CD4-positive, CD25-positive, alpha-beta regulatory T cell (primary cell): ENCODE results near the gene ZNF19. TPM values are rescaled to one million over a fixed set of nuclear protein-coding genes. Genes with fewer than 3 reads are reported as not detected.

ENCODE experiments used
- ATAC-seq, 2 donors: fragments of 150-1000 bp; cut with Tn5 transposase; one replicate each; pipeline ENCODE4 v1.10.0; 2021; ENCODE audit warnings: low read depth in 2 of 2, moderate number of reproducible peaks in 2 of 2, moderate library complexity in 1 of 2
- DNase-seq, 3 donors: peaks; one replicate each; pipeline versions ENCODE4 v3.0.0 to v3.0.0-alpha.2; 2012 to 2022; ENCODE audit warnings: mixed read lengths in 1 of 3
- H3K27ac ChIP-seq: one replicate; pipeline ENCODE4 v1.7.0; 2013; ENCODE audit warnings: mild to moderate bottlenecking, low read length; ENCODE audit not compliant: insufficient read depth, poor library complexity, severe bottlenecking
- H3K27me3 ChIP-seq: one replicate; pipeline ENCODE4 v1.7.0; 2013; ENCODE audit warnings: low read length; ENCODE audit not compliant: control insufficient read depth, insufficient read depth
- H3K36me3 ChIP-seq: one replicate; pipeline ENCODE4 v1.7.0; 2013; ENCODE audit warnings: mild to moderate bottlenecking, low read length, moderate library complexity; ENCODE audit not compliant: control insufficient read depth, insufficient read depth
- H3K4me1 ChIP-seq: 2 replicates; pipeline ENCODE4 v1.7.0; 2013; ENCODE audit warnings: mild to moderate bottlenecking, low read length; ENCODE audit not compliant: insufficient read depth, control insufficient read depth, poor library complexity, severe bottlenecking
- H3K4me3 ChIP-seq: one replicate; pipeline ENCODE4 v1.7.0; 2013; ENCODE audit warnings: low read depth, mild to moderate bottlenecking, low read length, moderate library complexity
- H3K9me3 ChIP-seq, 2 experiments: 1 replicate in 1 of 2; 2 replicates in 1 of 2; pipeline ENCODE4 v1.7.0; 2013; ENCODE audit warnings: low read length in 2 of 2, mild to moderate bottlenecking in 1 of 2, moderate library complexity in 1 of 2; ENCODE audit not compliant: control insufficient read depth in 2 of 2
- H3K27ac Mint-ChIP-seq, 3 donors: one replicate each; pipeline ENCODE4 v1.8.0; 2020 to 2022; ENCODE audit warnings: mild to moderate bottlenecking in 3 of 3, mixed read lengths in 3 of 3, moderate library complexity in 2 of 3
- H3K27me3 Mint-ChIP-seq: one replicate; pipeline ENCODE4 v1.8.0; 2022; ENCODE audit warnings: mild to moderate bottlenecking, mixed read lengths
- H3K36me3 Mint-ChIP-seq: one replicate; pipeline ENCODE4 v1.8.0; 2020; ENCODE audit warnings: mixed read lengths
- H3K4me1 Mint-ChIP-seq, 4 donors: one replicate each; pipeline ENCODE4 v1.8.0; 2020 to 2022; ENCODE audit warnings: mixed read lengths in 4 of 4, mild to moderate bottlenecking in 1 of 4
- H3K4me3 Mint-ChIP-seq, 4 donors: one replicate each; pipeline ENCODE4 v1.8.0; 2020 to 2022; ENCODE audit warnings: mild to moderate bottlenecking in 4 of 4, mixed read lengths in 4 of 4, moderate library complexity in 3 of 4
- H3K9me3 Mint-ChIP-seq, 7 donors: one replicate each; pipeline ENCODE4 v1.8.0; 2020 to 2022; ENCODE audit warnings: mixed read lengths in 7 of 7, mild to moderate bottlenecking in 3 of 7, moderate library complexity in 2 of 7
- polyA plus RNA-seq, 4 donors: library from polyadenylated mRNA; unstranded; fragments of 300-500 nt; fragmentation: Illumina TruSeq; gene quantifications; one replicate each; pipeline ENCODE4 v1.2.3, GENCODE V29; 2021
- total RNA-seq: library from RNA; stranded (reverse); gene quantifications from one replicate; pipeline ENCODE4 v1.2.3, GENCODE V29; 2022

ZNF19 gene
- total and polyA plus RNA-seq, 5 donors from 2014 or later, result 1.7 to 5.9 (median 2.8) TPM

- Mint-ChIP-seq H3K4me1 (no peaks in the 10 kb centered on the region), H3K27ac (no peak overlapping the region), H3K9me3 (peaks cover 0 to 17% (median 10%) of the 10 kb centered on the region in 7 donors), H3K36me3 (no peaks in the 10 kb centered on the region), H3K4me3 (no peak overlapping the region), H3K27me3 (peaks cover 13% of the 10 kb centered on the region)
- no peaks in the 10 kb centered on the region for H3K27me3 ChIP-seq
- no peaks in the 10 kb centered on the region for H3K36me3 ChIP-seq
- H3K27ac ChIP-seq, result no peak overlapping the region
- H3K4me3 ChIP-seq, result no peak overlapping the region
- peaks cover 11 to 38% of the 10 kb centered on the region in 2 experiments for H3K9me3 ChIP-seq
- ATAC-seq (no peak), DNase-seq (no peak)
- no peaks in the 10 kb centered on the region for H3K4me1 ChIP-seq
These were observed 47.6 kb downstream of the ZNF19 start for GRCh38 chr16:71441348-71442050.

GRCh38 chr16:71440669-71441347 lies 48.3 kb downstream of the ZNF19 start:
- Histone ChIP-seq H3K36me3 (no peaks in the 10 kb centered on the region), H3K9me3 (peaks cover 10 to 31% of the 10 kb centered on the region in 2 experiments), H3K27ac (no peak overlapping the region), H3K27me3 (no peaks in the 10 kb centered on the region), H3K4me3 (no peak overlapping the region), H3K4me1 (no peaks in the 10 kb centered on the region)
- Mint-ChIP-seq H3K4me3 (no peak overlapping the region), H3K27ac (no peak overlapping the region), H3K36me3 (no peaks in the 10 kb centered on the region), H3K27me3 (peaks cover 15% of the 10 kb centered on the region), H3K4me1 (no peaks in the 10 kb centered on the region), H3K9me3 (peaks cover 0 to 15% (median 9%) of the 10 kb centered on the region in 7 donors)
- no peak for ATAC-seq
- peak in 1 of 3 donors; percentile 7 for DNase-seq

GRCh38 chr16:71439523-71439922 lies 49.6 kb downstream of the ZNF19 start:
- Mint-ChIP-seq H3K27me3 (peaks cover 15% of the 10 kb centered on the region), H3K4me3 (no peak overlapping the region), H3K36me3 (no peaks in the 10 kb centered on the region), H3K27ac (no peak overlapping the region), H3K4me1 (no peaks in the 10 kb centered on the region), H3K9me3 (peaks cover 0 to 10% (median 6%) of the 10 kb centered on the region in 7 donors)
- DNase-seq (no peak), ATAC-seq (no peak)
- H3K27me3 ChIP-seq, result no peaks in the 10 kb centered on the region
- no peak overlapping the region for H3K27ac ChIP-seq
- no peaks in the 10 kb centered on the region for H3K36me3 ChIP-seq
- H3K4me1 ChIP-seq, result no peaks in the 10 kb centered on the region
- peaks cover 2 to 19% of the 10 kb centered on the region in 2 experiments for H3K9me3 ChIP-seq
- H3K4me3 ChIP-seq, result no peak overlapping the region

GRCh38 chr16:71436473-71436872 lies 52.7 kb downstream of the ZNF19 start:
- no peak overlapping the region for H3K4me3 Mint-ChIP-seq
- Histone ChIP-seq H3K9me3 (no peaks in the 10 kb centered on the region), H3K27me3 (no peaks in the 10 kb centered on the region), H3K27ac (no peak overlapping the region), H3K4me1 (no peaks in the 10 kb centered on the region), H3K4me3 (no peak overlapping the region), H3K36me3 (no peaks in the 10 kb centered on the region)
- peaks cover 15% of the 10 kb centered on the region for H3K27me3 Mint-ChIP-seq
- H3K9me3 Mint-ChIP-seq, result peaks cover 0 to 10% (median 0%) of the 10 kb centered on the region in 7 donors
- ATAC-seq (no peak), DNase-seq (no peak)
- no peaks in the 10 kb centered on the region for H3K36me3 Mint-ChIP-seq
- H3K27ac Mint-ChIP-seq, result no peak overlapping the region
- H3K4me1 Mint-ChIP-seq, result no peaks in the 10 kb centered on the region

GRCh38 chr16:71432906-71433305 lies 56.2 kb downstream of the ZNF19 start:
- Mint-ChIP-seq H3K9me3 (peaks cover 0 to 2% (median 0%) of the 10 kb centered on the region in 7 donors), H3K27me3 (peaks cover 24% of the 10 kb centered on the region), H3K4me3 (no peak overlapping the region), H3K4me1 (no peaks in the 10 kb centered on the region), H3K36me3 (no peaks in the 10 kb centered on the region), H3K27ac (no peak overlapping the region)
- no peak overlapping the region for H3K4me3 ChIP-seq
- DNase-seq (no peak), ATAC-seq (no peak)
- peaks cover 3% of the 10 kb centered on the region for H3K27me3 ChIP-seq
- H3K27ac ChIP-seq, result no peak overlapping the region
- H3K36me3 ChIP-seq, result no peaks in the 10 kb centered on the region
- no peaks in the 10 kb centered on the region for H3K9me3 ChIP-seq
- no peaks in the 10 kb centered on the region for H3K4me1 ChIP-seq

GRCh38 chr16:71431991-71432390 lies 57.1 kb downstream of the ZNF19 start:
- no peak overlapping the region for H3K27ac Mint-ChIP-seq
- Histone ChIP-seq H3K27ac (no peak overlapping the region), H3K36me3 (no peaks in the 10 kb centered on the region), H3K4me3 (no peak overlapping the region), H3K4me1 (no peaks in the 10 kb centered on the region), H3K9me3 (no peaks in the 10 kb centered on the region), H3K27me3 (peaks cover 5% of the 10 kb centered on the region)
- H3K9me3 Mint-ChIP-seq, result peaks cover 0 to 2% (median 0%) of the 10 kb centered on the region in 7 donors
- ATAC-seq, result no peak
- no peak for DNase-seq
- H3K4me3 Mint-ChIP-seq, result no peak overlapping the region
- H3K4me1 Mint-ChIP-seq, result peaks cover 0 to 3% (median 0%) of the 10 kb centered on the region in 4 donors
- H3K36me3 Mint-ChIP-seq, result no peaks in the 10 kb centered on the region
- peaks cover 23% of the 10 kb centered on the region for H3K27me3 Mint-ChIP-seq

GRCh38 chr16:71431176-71431575 lies 57.9 kb downstream of the ZNF19 start:
- Histone ChIP-seq H3K27ac (no peak overlapping the region), H3K36me3 (no peaks in the 10 kb centered on the region), H3K9me3 (no peaks in the 10 kb centered on the region), H3K4me1 (no peaks in the 10 kb centered on the region), H3K27me3 (peaks cover 11% of the 10 kb centered on the region), H3K4me3 (no peak overlapping the region)
- no peak for DNase-seq
- H3K9me3 Mint-ChIP-seq, result peaks cover 0 to 5% (median 0%) of the 10 kb centered on the region in 7 donors
- H3K4me3 Mint-ChIP-seq, result no peak overlapping the region
- H3K4me1 Mint-ChIP-seq, result peaks cover 0 to 11% (median 2%) of the 10 kb centered on the region in 4 donors
- ATAC-seq, result no peak
- no peak overlapping the region for H3K27ac Mint-ChIP-seq
- H3K36me3 Mint-ChIP-seq, result no peaks in the 10 kb centered on the region
- H3K27me3 Mint-ChIP-seq, result peaks cover 27% of the 10 kb centered on the region
